HL-60 (cell line): ENCODE data around the gene PALLD.

Experiments used
- CTCF ChIP-seq: IDR thresholded peaks from one replicate; pipeline ENCODE4 v1.5.1; 2011; ENCODE audit warnings: low read length, control low read depth, inconsistent platforms; ENCODE audit not compliant: insufficient read depth
- GABPA ChIP-seq: IDR thresholded peaks from 2 replicates; pipeline ENCODE4 v1.6.1; 2012; ENCODE audit warnings: low read depth
- POLR2AphosphoS5 ChIP-seq: IDR thresholded peaks from 2 replicates; pipeline ENCODE4 v1.6.1; 2012; ENCODE audit warnings: low read depth
- REST ChIP-seq: IDR thresholded peaks from 2 replicates; pipeline ENCODE4 v1.6.1; 2012; ENCODE audit warnings: low read depth; ENCODE audit not compliant: insufficient replicate concordance

- TF ChIP-seq CTCF (no peak), POLR2AphosphoS5 (no peak), GABPA (no peak), REST (no peak)
These were observed 219.7 kb downstream of the PALLD start for GRCh38 chr4:168716406-168717129.
